H1 (cell line): ENCODE measurements around the gene GNG5. TPM values are rescaled to one million over a fixed set of nuclear protein-coding genes. Genes with fewer than 3 reads are reported as not detected.

Experiments used
- CTCF ChIA-PET: fragments of 300-600 bp; sonication (Branson Sonifier 250); formaldehyde crosslinking; loops from one replicate; lab custom pipeline; 2021; ENCODE audit not compliant: partially characterized antibody; lab: Charles Lee
- POLR2A ChIA-PET: fragments of 300-600 bp; sonication (Branson Sonifier 250); formaldehyde crosslinking; loops from one replicate; lab custom pipeline; 2021; ENCODE audit warnings: inconsistent platforms; ENCODE audit not compliant: partially characterized antibody; lab: Charles Lee
- DNase-seq, 2 experiments: peaks; one replicate each; pipeline versions ENCODE4 v3.0.0 to v3.0.0-alpha.2; 2010 to 2022; ENCODE audit warnings: low spot score in 2 of 2, low read depth in 1 of 2, mixed read lengths in 1 of 2
- FAIRE-seq: peaks from 2 replicates; lab custom pipeline; 2011; peaks lifted over from hg19 to GRCh38; lab: Jason Lieb, UNC
- H2AFZ ChIP-seq: 2 replicates; pipeline ENCODE4 v1.8.1; 2012; ENCODE audit warnings: low read length, inconsistent platforms
- H2AK5ac ChIP-seq: 2 replicates; pipeline ENCODE4 v1.6.1; 2013; ENCODE audit warnings: low read depth, low read length
- H2BK120ac ChIP-seq: replicated peaks from 2 replicates; pipeline ENCODE3; 2013; ENCODE audit warnings: low read depth, low read length, inconsistent platforms
- H2BK12ac ChIP-seq: 2 replicates; pipeline ENCODE4 v1.6.1; 2013; ENCODE audit warnings: low read depth, low read length
- H2BK15ac ChIP-seq: 2 replicates; pipeline ENCODE4 v1.6.1; 2013; ENCODE audit warnings: low read length
- H2BK20ac ChIP-seq: 2 replicates; pipeline ENCODE4 v1.6.1; 2013; ENCODE audit warnings: low read length
- H2BK5ac ChIP-seq: 2 replicates; pipeline ENCODE4 v1.6.1; 2013; ENCODE audit warnings: low read depth, low read length
- H3K14ac ChIP-seq: 2 replicates; pipeline ENCODE4 v1.6.1; 2013; ENCODE audit warnings: inconsistent platforms; ENCODE audit not compliant: insufficient read length
- H3K18ac ChIP-seq: 2 replicates; pipeline ENCODE4 v1.6.1; 2013; ENCODE audit warnings: low read length; ENCODE audit errors: extremely low read depth
- H3K23ac ChIP-seq: 2 replicates; pipeline ENCODE4 v1.6.1; 2013; ENCODE audit warnings: inconsistent platforms; ENCODE audit not compliant: insufficient read length
- H3K23me2 ChIP-seq: 2 replicates; pipeline ENCODE4 v1.6.1; 2013; ENCODE audit warnings: low read depth, low read length
- H3K27ac ChIP-seq: 2 replicates; pipeline ENCODE4 v1.6.1; 2011; ENCODE audit warnings: low read depth, low read length, inconsistent platforms
- H3K27me3 ChIP-seq, 4 experiments: replicated peaks in 1 of 4; 1 replicate in 1 of 4; 2 replicates in 3 of 4; pipeline versions ENCODE4 v1.6.1 to v1.8.1; 2011 to 2013; ENCODE audit warnings: low read length in 3 of 4, mild to moderate bottlenecking in 3 of 4, inconsistent platforms in 2 of 4, mixed read lengths in 2 of 4, moderate library complexity in 1 of 4; ENCODE audit not compliant: control insufficient read depth in 3 of 4, insufficient read depth in 3 of 4; ENCODE audit errors: extremely low read depth in 1 of 4
- H3K36me3 ChIP-seq, 4 experiments: 2 replicates each; pipeline versions ENCODE4 v1.6.1 to v1.8.1; 2011 to 2013; ENCODE audit warnings: mild to moderate bottlenecking in 4 of 4, low read length in 3 of 4, moderate library complexity in 2 of 4, control low read depth in 1 of 4, inconsistent platforms in 1 of 4; ENCODE audit not compliant: insufficient read depth in 4 of 4, control insufficient read depth in 2 of 4
- H3K4ac ChIP-seq: replicated peaks from 2 replicates; pipeline ENCODE3; 2013; ENCODE audit warnings: low read length, low read depth, mixed read lengths, inconsistent platforms; ENCODE audit not compliant: insufficient read length
- H3K4me1 ChIP-seq, 4 experiments: replicated peaks in 1 of 4; 1 replicate in 1 of 4; 2 replicates in 3 of 4; pipeline versions ENCODE4 v1.6.1 to v1.8.1; 2011 to 2013; ENCODE audit warnings: low read length in 3 of 4, inconsistent platforms in 2 of 4, mixed read lengths in 1 of 4; ENCODE audit not compliant: insufficient read depth in 4 of 4, control insufficient read depth in 3 of 4
- H3K4me2 ChIP-seq, 2 experiments: 2 replicates each; pipeline versions ENCODE4 v1.6.1 to v1.8.1; 2011 to 2013; ENCODE audit warnings: low read depth in 2 of 2, low read length in 2 of 2, control low read depth in 1 of 2, inconsistent platforms in 1 of 2, mild to moderate bottlenecking in 1 of 2; ENCODE audit not compliant: insufficient read depth in 1 of 2
- H3K4me3 ChIP-seq, 4 experiments: fragments of 200-600, 300-600 bp in 1 of 4; sonication (generic), shearing (Covaris generic), sonication (Bioruptor Twin) in 1 of 4; 2 replicates each; pipeline versions ENCODE4 v1.5.1 to v1.8.1; 2011 to 2016; ENCODE audit warnings: low read length in 4 of 4, low read depth in 3 of 4, control low read depth in 2 of 4, inconsistent platforms in 2 of 4, mild to moderate bottlenecking in 2 of 4, mixed read lengths in 1 of 4, moderate library complexity in 1 of 4; ENCODE audit not compliant: insufficient read depth in 2 of 4; ENCODE audit errors: extremely low read depth in 1 of 4
- H3K56ac ChIP-seq: replicated peaks from 2 replicates; pipeline ENCODE3; 2013; ENCODE audit warnings: low read depth, mild to moderate bottlenecking, mixed read lengths, low read length, inconsistent platforms; ENCODE audit not compliant: insufficient read length
- H3K79me1 ChIP-seq: 2 replicates; pipeline ENCODE4 v1.6.1; 2013; ENCODE audit warnings: low read depth, low read length, control low read depth
- H3K79me2 ChIP-seq, 2 experiments: 2 replicates each; pipeline versions ENCODE4 v1.6.1 to v1.8.1; 2012 to 2013; ENCODE audit warnings: low read length in 2 of 2, mild to moderate bottlenecking in 2 of 2, inconsistent platforms in 1 of 2; ENCODE audit not compliant: insufficient read depth in 2 of 2, control insufficient read depth in 1 of 2
- H3K9ac ChIP-seq, 4 experiments: replicated peaks in 1 of 4; 1 replicate in 1 of 4; 2 replicates in 3 of 4; pipeline versions ENCODE4 v1.6.1 to v1.8.1; 2011 to 2013; ENCODE audit warnings: low read depth in 3 of 4, low read length in 3 of 4, control low read depth in 2 of 4, mild to moderate bottlenecking in 2 of 4, moderate library complexity in 2 of 4, inconsistent platforms in 1 of 4; ENCODE audit errors: extremely low read depth in 1 of 4
- H3K9me3 ChIP-seq, 2 experiments: 2 replicates each; pipeline versions ENCODE4 v1.6.1 to v1.8.1; 2012 to 2013; ENCODE audit warnings: mild to moderate bottlenecking in 2 of 2, moderate library complexity in 2 of 2, control low read depth in 1 of 2, inconsistent platforms in 1 of 2, low read depth in 1 of 2, low read length in 1 of 2, mixed read lengths in 1 of 2; ENCODE audit not compliant: insufficient read depth in 2 of 2
- H4K20me1 ChIP-seq, 2 experiments: replicated peaks in 1 of 2; 2 replicates each; pipeline versions ENCODE3 to v1.8.1; 2011 to 2013; ENCODE audit warnings: inconsistent platforms in 2 of 2, low read length in 2 of 2, mild to moderate bottlenecking in 1 of 2; ENCODE audit not compliant: insufficient read depth in 2 of 2, control insufficient read depth in 1 of 2
- H4K5ac ChIP-seq: 2 replicates; pipeline ENCODE4 v1.6.1; 2013; ENCODE audit warnings: low read length, low read depth, mixed read lengths, inconsistent platforms; ENCODE audit not compliant: insufficient read length
- H4K8ac ChIP-seq: 2 replicates; pipeline ENCODE4 v1.8.0; 2013; ENCODE audit warnings: mild to moderate bottlenecking, moderate library complexity, low read length, inconsistent platforms; ENCODE audit not compliant: insufficient read depth; ENCODE audit errors: extremely low read depth
- H4K91ac ChIP-seq: replicated peaks from 2 replicates; pipeline ENCODE3; 2013; ENCODE audit warnings: low read length, mixed read lengths, inconsistent platforms; ENCODE audit not compliant: insufficient read length
- MAFK ChIP-seq: IDR thresholded peaks from 2 replicates; pipeline ENCODE4 v1.6.1; 2012; ENCODE audit warnings: low read depth, mild to moderate bottlenecking, improper control_type of control experiment, low read length
- NRF1 ChIP-seq: IDR thresholded peaks from 2 replicates; pipeline ENCODE4 v1.6.1; 2011; ENCODE audit warnings: mild to moderate bottlenecking, low read depth, low read length, improper control_type of control experiment
- PHF8 ChIP-seq: fragments of 200-600 bp; sonication (generic); conservative IDR thresholded peaks from 2 replicates; pipeline ENCODE4 v1.7.1; 2012; ENCODE audit warnings: low read depth, mild to moderate bottlenecking, inconsistent platforms, low read length, moderate library complexity
- POU5F1 ChIP-seq: IDR thresholded peaks from 2 replicates; pipeline ENCODE4 v1.6.1; 2011; ENCODE audit warnings: low read depth, mild to moderate bottlenecking, low read length, moderate library complexity
- RXRA ChIP-seq: IDR thresholded peaks from 2 replicates; pipeline ENCODE4 v1.6.1; 2011; ENCODE audit warnings: low read depth, mild to moderate bottlenecking, low read length, moderate library complexity; ENCODE audit not compliant: insufficient read depth
- SP4 ChIP-seq: IDR thresholded peaks from 2 replicates; pipeline ENCODE4 v1.6.1; 2012; ENCODE audit warnings: low read length, inconsistent platforms
- SUZ12 ChIP-seq: fragments of 200-600 bp; sonication (generic); IDR thresholded peaks from 2 replicates; pipeline ENCODE4 v1.6.1; 2012; ENCODE audit warnings: mild to moderate bottlenecking, inconsistent platforms, low read length, moderate library complexity, mixed read lengths
- TAF1 ChIP-seq: IDR thresholded peaks from 2 replicates; pipeline ENCODE4 v1.6.1; 2011; ENCODE audit warnings: mild to moderate bottlenecking, low read depth, low read length
- polyA plus RNA-seq, 7 experiments: library from polyadenylated mRNA; depleted of rRNA in 3 of 7; stranded (reverse) in 5 of 7; unstranded in 2 of 7; fragments of >200 nt in 5 of 7; fragments of 200-250 nt in 2 of 7; gene quantifications; 1 replicate in 5 of 7; 2 replicates in 1 of 7; 4 replicates in 1 of 7; pipeline versions ENCODE4 v1.2.1 to v1.2.3, GENCODE V29; 2011 to 2013; ENCODE audit warnings: missing spikeins in 2 of 7, mixed read lengths in 2 of 7
- total RNA-seq: library from RNA; stranded (reverse); fragmentation: NEBNext Ultra II Directional; extraction: Animal tissue kit (Norgen Biotek cat#: 25700); gene quantifications from 2 replicates; pipeline ENCODE4 v1.2.1, GENCODE V29; 2021

GNG5 gene
- total and polyA plus RNA-seq, 2 of the 8 experiments (the other 6 are each of a cell fraction or from before 2014, with no cell fraction given), result 94.0 to 104 TPM

DNA sequence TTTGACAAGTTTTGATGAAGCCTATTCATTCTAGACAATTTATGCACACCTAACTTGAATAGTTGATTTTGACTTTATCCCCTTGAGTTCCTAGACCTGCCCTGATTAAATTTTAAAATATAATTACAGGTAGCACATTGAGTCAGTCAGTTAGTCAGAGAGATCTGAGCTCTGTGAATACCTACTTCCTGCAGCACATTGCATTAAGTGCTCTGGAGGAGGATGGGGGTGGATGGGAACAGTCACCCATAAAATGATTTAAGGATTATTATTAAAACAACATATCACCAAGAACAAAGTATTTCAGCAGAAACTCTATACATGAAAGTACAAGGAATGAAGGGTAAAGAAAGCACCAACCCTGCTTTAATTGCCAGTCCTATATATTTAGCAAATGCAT is 39.1 kb downstream of the GNG5 start:
- Histone ChIP-seq H2BK20ac (no peak overlapping the region), H3K9ac (no peak overlapping the region), H2BK12ac (no peak overlapping the region), H2AFZ (no peak overlapping the region), H2BK120ac (no peak overlapping the region), H3K36me3 (no peaks in the 10 kb centered on the region), H4K8ac (no peak overlapping the region), H2BK5ac (no peak overlapping the region), H3K23me2 (no peaks in the 10 kb centered on the region), H3K4me3 (no peak overlapping the region), H3K4me2 (no peak overlapping the region), H3K79me1 (no peaks in the 10 kb centered on the region), H3K14ac (no peak overlapping the region), H3K4me1 (no peaks in the 10 kb centered on the region), H4K20me1 (no peaks in the 10 kb centered on the region), H3K9me3 (no peaks in the 10 kb centered on the region), H2BK15ac (no peak overlapping the region), H3K27ac (no peak overlapping the region), H4K91ac (no peak overlapping the region), H3K27me3 (peaks cover 0 to 2% (median 0%) of the 10 kb centered on the region in 4 experiments; a peak in 4 of 7 replicates), H3K18ac (no peak overlapping the region), H4K5ac (no peak overlapping the region), H3K56ac (no peak overlapping the region), H3K4ac (no peak overlapping the region), H3K79me2 (no peaks in the 10 kb centered on the region), H2AK5ac (no peak overlapping the region), H3K23ac (no peak overlapping the region)
- ChIA-PET POLR2A (interaction anchor here (0.9 kb wide), 1 partner anchor 88 kb away, joined by 3 read pairs; no protein-coding TSS in a partner anchor), CTCF (no interaction called here)
- no peak for DNase-seq
- FAIRE-seq, result no peak
- TF ChIP-seq RXRA (no peak), TAF1 (no peak), SP4 (no peak), NRF1 (no peak), POU5F1 (no peak), SUZ12 (no peak), MAFK (no peak), PHF8 (no peak)
